AG04450 (cell line): ENCODE measurements around the gene PIK3C2B. TPM values are rescaled to one million over a fixed set of nuclear protein-coding genes. Genes with fewer than 3 reads are reported as not detected.

Experiments used
- CTCF ChIA-PET: fragments of 300-600, 350-600 bp; formaldehyde crosslinking; extraction: SDS; loops from one replicate; lab custom pipeline; 2022; ENCODE audit warnings: antibody characterized with exemption, inconsistent platforms; lab: Charles Lee
- POLR2A ChIA-PET: fragments of 350-600 bp; formaldehyde crosslinking; extraction: SDS; loops from one replicate; lab custom pipeline; 2021; ENCODE audit warnings: antibody characterized with exemption, inconsistent platforms; lab: Yijun Ruan, JAX
- DNase-seq: peaks from one replicate; pipeline ENCODE4 v3.0.0-alpha.2; 2011; ENCODE audit warnings: low read depth, low spot score
- H3K27ac ChIP-seq: one replicate; pipeline ENCODE4 v1.5.1; 2012; ENCODE audit warnings: low read depth, low read length, control low read depth
- H3K27me3 ChIP-seq: one replicate; pipeline ENCODE4 v1.6.0; 2012; ENCODE audit warnings: low read length; ENCODE audit not compliant: control insufficient read depth, insufficient read depth
- H3K4me3 ChIP-seq: 2 replicates; pipeline ENCODE4 v1.5.1; 2011; ENCODE audit warnings: mild to moderate bottlenecking, low read depth, low read length, control low read depth
- H3K9me3 ChIP-seq: 2 replicates; pipeline ENCODE4 v1.5.1; 2012; ENCODE audit warnings: low read length; ENCODE audit not compliant: control insufficient read depth, insufficient read depth
- CTCF ChIP-seq: IDR thresholded peaks from 2 replicates; pipeline ENCODE4 v1.5.1; 2011; ENCODE audit warnings: low read depth, low read length, control low read depth, inconsistent platforms
- polyA plus RNA-seq: library from polyadenylated mRNA; depleted of rRNA; stranded (reverse); fragments of >200 nt; gene quantifications from 2 replicates; pipeline ENCODE4 v1.2.3, GENCODE V29; 2011

Gene PIK3C2B
- polyA plus RNA-seq, 1 experiment = 4.9 TPM

DNA sequence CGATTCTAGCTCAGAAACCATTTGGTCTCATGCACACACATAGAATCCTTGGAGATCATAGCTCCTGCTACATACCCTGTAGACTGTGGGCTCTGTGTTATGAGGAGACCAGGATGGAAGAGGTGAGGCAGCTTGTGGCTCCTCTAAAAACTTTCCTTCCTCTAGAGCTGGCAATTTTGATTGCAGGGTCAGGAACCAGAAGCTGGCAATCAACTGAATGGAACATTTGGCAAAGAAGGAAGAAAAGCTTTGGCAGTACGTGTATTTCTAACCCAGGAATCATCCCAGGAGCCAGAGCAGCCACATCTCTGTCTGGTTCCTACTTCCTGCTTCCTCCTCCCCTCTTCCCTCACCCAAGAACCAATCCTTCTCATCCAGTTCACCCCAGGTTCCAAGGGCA is 15.7 kb downstream of the PIK3C2B start:
- H3K27me3 ChIP-seq = peaks cover 3% of the 10 kb centered on the region
- H3K27ac ChIP-seq = no peak overlapping the region
- ChIA-PET POLR2A (no interaction called here), CTCF (interaction anchor here (1.0 to 2.3 kb wide), 6 partner anchors 10 to 48 kb away, joined by 3 to 5 read pairs (median 4); no protein-coding TSS in a partner anchor)
- DNase-seq = no peak
- no peak for TF ChIP-seq CTCF
- no peaks in the 10 kb centered on the region for H3K9me3 ChIP-seq
- H3K4me3 ChIP-seq = no peak overlapping the region

DNA sequence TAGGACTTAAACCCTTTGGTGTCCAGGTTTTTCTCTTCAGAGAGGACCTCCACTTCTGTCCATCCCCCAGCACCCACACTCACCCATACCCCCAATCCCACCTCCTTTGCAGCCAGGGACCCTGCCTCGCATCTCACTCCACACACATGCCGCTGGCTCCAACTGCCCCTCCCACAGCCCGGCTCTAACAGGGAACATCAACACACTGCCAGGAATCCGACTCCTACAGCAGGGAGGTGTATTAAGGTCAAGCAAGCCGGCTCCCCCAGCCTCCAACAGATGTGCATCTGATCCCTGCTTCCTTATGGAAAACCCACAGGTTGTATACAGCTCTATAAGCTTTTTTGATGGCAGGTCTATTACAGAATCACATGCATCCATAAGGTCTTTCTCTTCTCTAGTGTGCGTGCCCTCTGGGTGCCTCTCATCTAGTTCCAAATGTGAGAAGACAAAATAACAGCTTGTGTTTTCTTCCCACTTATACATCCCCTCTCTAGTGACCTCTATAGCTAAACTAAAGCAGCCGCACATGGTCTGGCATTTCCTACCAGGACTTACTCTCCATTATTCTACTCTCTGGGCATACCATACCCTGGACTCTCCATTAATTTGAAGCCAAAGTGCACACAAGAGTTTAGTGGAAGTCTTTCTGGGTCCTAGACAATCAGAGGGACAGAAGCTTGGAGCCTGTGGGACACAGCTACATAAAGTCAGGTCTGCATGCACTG is 16.3 kb downstream of the PIK3C2B start:
- POLR2A ChIA-PET = no interaction called here
- CTCF ChIA-PET = interaction anchor here (0.8 to 2.3 kb wide), 9 partner anchors 9 to 48 kb away, joined by 3 to 5 read pairs (median 4); no protein-coding TSS in a partner anchor
- no peak for DNase-seq
- Histone ChIP-seq H3K27me3 (peaks cover 3% of the 10 kb centered on the region), H3K27ac (no peak overlapping the region), H3K9me3 (no peaks in the 10 kb centered on the region), H3K4me3 (no peak overlapping the region)
- TF ChIP-seq CTCF = peak; percentile 14; the same call in 1 of the 2 replicates

DNA sequence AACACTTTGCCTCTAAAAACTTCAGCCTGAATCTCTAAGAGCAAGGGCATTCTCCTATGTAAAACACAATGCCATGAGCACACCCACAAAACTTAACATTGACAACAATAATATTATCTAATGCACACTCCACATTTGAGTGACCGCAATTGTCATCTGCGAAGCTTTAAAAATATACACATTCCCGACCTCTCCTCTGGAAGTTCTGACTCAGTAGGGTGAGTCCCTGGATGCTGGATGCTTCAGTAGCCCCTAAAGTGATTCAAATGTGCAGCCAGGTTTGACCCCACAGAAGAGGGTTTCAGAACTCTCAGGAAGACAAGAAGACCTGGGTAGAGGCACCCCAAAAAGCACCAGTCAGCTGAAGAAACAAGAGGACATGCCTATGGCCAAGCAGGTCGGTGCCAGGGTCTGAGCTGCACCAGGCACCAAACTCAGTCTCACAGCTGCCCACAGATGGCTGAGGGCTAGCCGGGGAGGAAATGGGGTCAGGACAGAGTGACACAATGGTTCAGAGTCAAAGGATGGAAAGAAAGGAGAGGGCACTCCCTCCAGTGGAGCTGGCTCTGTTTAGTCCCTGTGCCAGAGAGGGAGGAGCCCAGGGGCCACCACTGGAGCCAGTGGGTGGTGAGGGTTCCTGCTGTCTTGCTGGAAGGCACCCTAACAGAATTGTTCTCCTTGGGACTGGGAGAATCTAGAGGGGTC is 17.4 kb downstream of the PIK3C2B start:
- Histone ChIP-seq H3K27ac (no peak overlapping the region), H3K9me3 (no peaks in the 10 kb centered on the region), H3K4me3 (no peak overlapping the region), H3K27me3 (peaks cover 3% of the 10 kb centered on the region)
- no peak for TF ChIP-seq CTCF
- POLR2A ChIA-PET = no interaction called here
- CTCF ChIA-PET = interaction anchor here (1.0 to 2.3 kb wide), 4 partner anchors 10 to 46 kb away, joined by 3 to 5 read pairs (median 4); no protein-coding TSS in a partner anchor
- no peak for DNase-seq

- DNase-seq = no peak
- Histone ChIP-seq H3K4me3 (no peak overlapping the region), H3K27me3 (peaks cover 3% of the 10 kb centered on the region), H3K27ac (no peak overlapping the region), H3K9me3 (no peaks in the 10 kb centered on the region)
- ChIA-PET POLR2A (no interaction called here), CTCF (no interaction called here)
- no peak for TF ChIP-seq CTCF
Observed at GRCh38 chr1:204476563-204476962, 18.0 kb downstream of the PIK3C2B start.
